Common myeloid progenitor, CD34-positive (primary cell): ENCODE data around the gene UBL5.
A peak's percentile ranks its signal among the peaks of the same experiment; 100 is the strongest.
"Not testable (repeated sequence)": the region's sequence is repeated elsewhere in the genome, so short reads cannot be mapped to it uniquely, and the experiment has no call there.

Experiments used
- CTCF ChIA-PET: fragments of 350-600 bp; sonication (Branson Sonifier 250); formaldehyde crosslinking; loops from one replicate; lab custom pipeline; 2021; ENCODE audit warnings: antibody characterized with exemption; lab: Charles Lee
- POLR2A ChIA-PET: fragments of 350-600 bp; sonication (Branson Sonifier 250); formaldehyde crosslinking; loops from one replicate; lab custom pipeline; 2021; ENCODE audit warnings: antibody characterized with exemption; lab: Charles Lee
- DNase-seq, 3 donors: peaks; one replicate each; pipeline versions ENCODE4 v3.0.0 to v3.0.0-alpha.2; 2013
- H3K27ac ChIP-seq, 2 experiments: 1 replicate in 1 of 2; 2 replicates in 1 of 2; pipeline ENCODE4 v1.7.0; 2013; ENCODE audit warnings: inconsistent platforms in 2 of 2, low read length in 2 of 2, mild to moderate bottlenecking in 2 of 2, low read depth in 1 of 2, moderate library complexity in 1 of 2; ENCODE audit not compliant: severe bottlenecking in 2 of 2, insufficient read depth in 1 of 2, poor library complexity in 1 of 2
- H3K27me3 ChIP-seq, 5 experiments: replicated peaks in 2 of 5; 1 replicate in 3 of 5; 2 replicates in 2 of 5; pipeline versions ENCODE4 v1.6.1 to v1.7.0; 2013; ENCODE audit warnings: low read length in 4 of 5, mild to moderate bottlenecking in 2 of 5, moderate library complexity in 2 of 5, inconsistent platforms in 1 of 5; ENCODE audit not compliant: insufficient read depth in 5 of 5, control insufficient read depth in 4 of 5
- H3K36me3 ChIP-seq, 4 experiments: 1 replicate in 2 of 4; 2 replicates in 2 of 4; pipeline versions ENCODE4 v1.6.1 to v1.7.0; 2013; ENCODE audit warnings: low read length in 3 of 4, control low read depth in 1 of 4, mild to moderate bottlenecking in 1 of 4; ENCODE audit not compliant: control insufficient read depth in 4 of 4, insufficient read depth in 4 of 4
- H3K4me1 ChIP-seq, 4 experiments: 1 replicate in 3 of 4; 2 replicates in 1 of 4; pipeline versions ENCODE4 v1.6.1 to v1.7.1; 2013; ENCODE audit warnings: low read length in 3 of 4, mild to moderate bottlenecking in 3 of 4, control low read depth in 1 of 4, inconsistent platforms in 1 of 4, moderate library complexity in 1 of 4; ENCODE audit not compliant: control insufficient read depth in 4 of 4, insufficient read depth in 4 of 4; ENCODE audit errors: control extremely low read depth in 1 of 4
- H3K4me3 ChIP-seq, 7 experiments: 1 replicate in 4 of 7; 2 replicates in 3 of 7; pipeline versions ENCODE4 v1.5.1 to v1.7.0; 2013; ENCODE audit warnings: mild to moderate bottlenecking in 7 of 7, low read length in 6 of 7, moderate library complexity in 6 of 7, inconsistent platforms in 2 of 7, low read depth in 2 of 7, control low read depth in 1 of 7; ENCODE audit not compliant: insufficient read depth in 4 of 7, control insufficient read depth in 1 of 7; ENCODE audit errors: extremely low read depth in 1 of 7
- H3K9me3 ChIP-seq, 5 experiments: 1 replicate in 4 of 5; 2 replicates in 1 of 5; pipeline versions ENCODE4 v1.6.1 to v1.7.1; 2013; ENCODE audit warnings: low read length in 4 of 5, mild to moderate bottlenecking in 2 of 5, inconsistent platforms in 1 of 5, low read depth in 1 of 5, moderate library complexity in 1 of 5; ENCODE audit not compliant: control insufficient read depth in 4 of 5, insufficient read depth in 2 of 5; ENCODE audit errors: control extremely low read depth in 1 of 5
- WGBS: methylation state at CpG from one replicate; pipeline ENCODE4 v1.1.5; 2013; ENCODE audit not compliant: insufficient coverage; 5-methylcytosine and 5-hydroxymethylcytosine counted together

Gene UBL5

DNA sequence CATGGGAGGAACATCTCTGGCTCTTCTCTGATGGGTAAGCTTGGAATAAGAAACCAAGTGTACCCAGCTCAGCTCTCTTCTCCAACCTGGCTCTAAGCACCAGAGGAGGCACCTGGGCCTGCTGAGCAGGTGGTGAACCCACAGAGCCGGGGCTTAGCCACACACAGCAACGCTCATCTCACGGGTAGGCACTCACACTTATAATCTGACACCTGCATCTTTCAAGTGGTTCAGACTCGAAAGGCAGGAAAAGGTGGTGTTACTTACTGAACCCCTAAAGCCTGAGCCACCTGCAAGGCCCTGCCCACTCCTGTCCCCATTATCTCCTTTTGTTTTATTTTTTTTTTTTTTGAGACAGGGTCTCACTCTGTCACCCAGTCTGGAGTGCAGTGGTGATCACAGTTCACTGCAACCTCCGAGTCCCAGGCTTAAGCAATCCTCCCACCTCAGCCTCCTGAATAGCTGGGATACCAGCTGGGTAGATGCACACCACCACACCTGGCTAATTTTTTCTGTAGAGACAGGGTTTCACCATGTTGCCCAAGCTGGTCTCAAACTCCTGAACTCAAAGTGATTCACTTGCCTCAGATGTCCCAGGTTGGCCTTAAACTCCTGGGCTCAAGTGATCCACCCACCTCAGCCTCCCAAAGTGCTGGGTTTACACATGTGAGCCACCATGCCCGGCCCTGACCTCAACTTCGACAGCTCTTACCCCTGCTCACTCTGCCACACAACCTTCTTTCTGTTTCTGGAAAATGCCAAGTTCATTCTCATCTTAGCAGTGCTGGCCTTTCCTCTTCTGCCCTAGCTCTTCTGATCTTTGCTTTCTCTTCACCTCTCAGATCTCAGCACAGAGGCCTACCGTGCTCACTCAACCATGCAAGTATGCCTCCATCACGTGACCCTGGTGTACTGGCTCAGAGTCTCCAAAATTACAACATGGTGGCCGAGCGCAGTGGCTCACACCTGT, 18.6 kb upstream of the UBL5 start:
- Histone ChIP-seq H3K4me1 (no peaks in the 10 kb centered on the region), H3K9me3 (no peaks in the 10 kb centered on the region), H3K4me3 (no peak overlapping the region), H3K27ac (no peak overlapping the region), H3K27me3 (no peaks in the 10 kb centered on the region), H3K36me3 (peaks cover 13 to 42% (median 33%) of the 10 kb centered on the region in 4 experiments)
- DNase-seq, result no peak
- CTCF ChIA-PET, result interaction anchor here (1.3 to 1.6 kb wide), 2 partner anchors 10 to 13 kb away, joined by 3 to 5 read pairs; no protein-coding TSS in a partner anchor
- POLR2A ChIA-PET, result no interaction called here
- WGBS, result 100% methylated on average over 11 of the region's 11 CpGs

DNA sequence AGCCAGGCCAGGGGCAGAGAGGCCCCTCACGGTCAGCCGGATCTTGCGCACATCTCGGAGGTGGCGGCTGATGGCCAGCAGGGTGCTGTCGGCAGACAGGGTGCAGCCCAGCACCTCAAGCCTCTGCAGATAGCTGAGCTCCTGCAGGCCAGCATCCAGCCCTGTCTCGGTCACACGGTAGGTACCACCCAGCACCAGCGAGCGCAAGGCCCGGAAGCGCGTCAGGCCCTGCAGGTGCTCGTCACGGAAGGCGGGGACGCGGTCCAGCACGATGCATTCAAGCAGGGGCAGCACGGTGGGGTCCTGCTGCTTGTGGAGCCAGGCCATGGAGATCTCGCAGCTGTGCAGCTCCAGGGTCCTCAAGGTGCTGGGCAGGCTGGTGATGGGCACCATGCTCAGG, 16.6 kb upstream of the UBL5 start:
- Histone ChIP-seq H3K4me1 (no peaks in the 10 kb centered on the region), H3K36me3 (peaks cover 9 to 47% (median 34%) of the 10 kb centered on the region in 4 experiments), H3K27me3 (no peaks in the 10 kb centered on the region), H3K27ac (no peak overlapping the region), H3K9me3 (peaks cover 0 to 3% (median 0%) of the 10 kb centered on the region in 5 experiments), H3K4me3 (no peak overlapping the region)
- WGBS, result 97% methylated on average over 21 of the region's 21 CpGs
- ChIA-PET POLR2A (no interaction called here), CTCF (no interaction called here)
- DNase-seq, result no peak

DNA sequence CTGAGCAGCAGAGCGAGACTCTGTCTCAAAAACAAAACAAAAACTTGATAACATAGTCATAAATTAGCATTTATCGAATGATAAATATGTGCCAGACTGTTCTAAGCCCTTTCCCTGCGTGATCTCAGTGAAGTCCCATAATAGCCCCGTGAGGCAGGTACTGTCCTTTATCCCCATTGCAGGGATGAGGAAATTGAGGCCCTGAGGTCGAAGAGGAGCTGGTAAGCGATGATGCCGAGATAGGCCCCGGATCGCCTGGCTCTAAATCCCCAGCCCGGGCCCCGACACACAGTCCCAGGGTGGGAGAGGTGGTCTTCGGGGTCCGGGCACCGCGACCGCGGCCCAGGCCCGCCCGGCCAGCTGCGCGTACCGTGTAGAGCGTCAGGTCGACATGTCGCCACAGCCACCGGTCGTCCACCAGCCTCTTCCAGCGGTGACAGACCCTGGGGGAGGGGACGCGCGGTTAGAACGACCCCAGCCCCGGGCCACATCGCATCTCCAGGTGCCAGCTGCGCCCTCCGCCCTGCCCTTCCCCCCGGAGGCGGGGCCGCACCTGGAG, 9.5 kb upstream of the UBL5 start:
- peak in 2 of 3 donors; percentile 21 to 25 for DNase-seq
- Histone ChIP-seq H3K27ac (peak overlapping the region; percentile 75 to 89), H3K4me1 (peaks cover 0 to 20% (median 14%) of the 10 kb centered on the region in 4 experiments), H3K4me3 (peak overlapping the region; percentile 90 to 99 (median 95)), H3K36me3 (peaks cover 3 to 8% (median 5%) of the 10 kb centered on the region in 4 experiments), H3K27me3 (no peaks in the 10 kb centered on the region), H3K9me3 (peaks cover 0 to 3% (median 0%) of the 10 kb centered on the region in 5 experiments)
- CTCF ChIA-PET, result no interaction called here
- POLR2A ChIA-PET, result interaction anchor here (0.7 to 1.7 kb wide), 6 partner anchors 9 to 583 kb away, joined by 3 to 7 read pairs (median 5); partner anchors contain the start of gene UBL5
- WGBS, result under 1% methylated on average over 32 of the region's 39 CpGs

DNA sequence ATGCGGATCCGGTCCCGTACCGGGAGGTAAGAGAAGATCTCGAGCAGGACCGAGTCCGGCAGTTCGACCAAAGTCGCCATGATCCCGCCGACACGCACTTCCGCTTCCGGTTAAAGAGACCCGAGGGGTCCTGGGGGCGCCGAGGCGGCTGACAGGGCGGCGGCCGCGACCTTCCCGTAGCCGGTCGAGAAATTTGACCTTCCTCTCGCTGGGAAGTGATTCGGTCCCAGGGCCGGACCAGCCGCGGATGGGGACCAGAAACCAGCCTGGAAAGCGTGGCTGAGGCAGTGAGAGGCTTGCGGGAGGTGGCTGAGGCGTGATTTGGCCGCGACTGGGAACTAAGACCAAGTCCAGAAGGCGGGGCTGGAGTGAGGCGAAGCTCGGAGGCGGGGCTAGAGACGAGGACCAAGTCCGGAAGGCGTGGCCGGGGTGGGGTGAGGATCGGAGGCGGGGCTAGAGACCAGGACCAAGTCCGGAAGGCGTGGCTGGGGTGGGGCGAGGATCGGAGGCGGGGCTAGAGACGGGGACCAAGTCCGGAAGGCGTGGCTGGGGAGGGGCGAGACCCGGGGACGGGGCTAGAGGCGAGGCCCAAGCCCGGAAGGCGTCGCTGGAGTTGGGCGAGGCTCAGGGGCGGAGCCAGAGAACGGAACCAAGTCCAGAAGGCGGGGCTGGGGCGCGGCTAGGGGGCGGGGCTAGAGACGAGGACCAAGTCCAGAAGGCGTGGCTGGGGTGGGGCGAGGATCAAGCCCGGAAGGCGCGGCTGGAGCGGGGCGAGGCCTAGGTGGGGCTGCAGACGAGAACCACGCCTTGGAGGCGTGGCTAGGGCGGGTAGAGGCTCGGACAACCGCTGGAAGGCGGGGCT, 8.8 kb upstream of the UBL5 start, which contains the start of gene FBXL12:
TSS of gene FBXL12 (minus strand) at position 346 of the 862 bp plus-strand sequence. CDS start at position 80, 266 bp downstream.
- Histone ChIP-seq H3K9me3 (peaks cover 0 to 3% (median 0%) of the 10 kb centered on the region in 5 experiments), H3K4me1 (peaks cover 0 to 20% (median 14%) of the 10 kb centered on the region in 4 experiments), H3K27me3 (no peaks in the 10 kb centered on the region), H3K27ac (peak within 1 kb of the TSS; percentile 75 to 89), H3K4me3 (peak within 1 kb of the TSS; percentile 90 to 99 (median 95)), H3K36me3 (peaks cover 2 to 8% (median 5%) of the 10 kb centered on the region in 4 experiments)
- POLR2A ChIA-PET, result interaction anchor here (0.6 to 1.7 kb wide), 7 partner anchors 9 to 582 kb away, joined by 3 to 7 read pairs (median 5); partner anchors contain the start of genes UBL5 and ZNF846
- CTCF ChIA-PET, result no interaction called here
- 0% methylated on average over 74 of the region's 82 CpGs for WGBS
- peak; percentile 99 to 100 (median 99) for DNase-seq

DNA sequence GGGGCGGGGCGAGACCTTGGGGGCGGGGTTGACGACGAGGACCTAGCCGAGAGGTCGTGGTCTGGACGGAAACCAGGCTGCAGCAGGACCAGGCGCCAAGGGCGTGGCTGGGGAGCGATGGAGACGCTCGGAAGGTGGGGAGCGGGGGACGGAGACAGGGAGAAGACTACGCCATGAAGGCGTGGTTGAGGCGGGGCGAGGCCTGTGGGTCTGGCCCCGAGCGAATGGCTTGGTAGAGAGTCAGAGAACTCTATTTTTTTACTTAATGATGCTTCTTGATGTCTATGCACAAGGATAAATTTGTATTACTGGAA, 8.2 kb upstream of the UBL5 start:
- no peaks in the 10 kb centered on the region for H3K27me3 ChIP-seq
- 0% methylated on average over 17 of the region's 21 CpGs for WGBS
- peaks cover 2 to 8% (median 5%) of the 10 kb centered on the region in 4 experiments for H3K36me3 ChIP-seq
- H3K4me3 ChIP-seq, result peak overlapping the region; percentile 44 to 83 (median 61)
- peak overlapping the region in 1 of 2 experiments; percentile 43 for H3K27ac ChIP-seq
- peaks cover 0 to 3% (median 0%) of the 10 kb centered on the region in 5 experiments for H3K9me3 ChIP-seq
- ChIA-PET POLR2A (interaction anchor here (0.6 to 1.7 kb wide), 5 partner anchors 8 to 198 kb away, joined by 3 to 6 read pairs (median 3); partner anchors contain the start of genes UBL5 and ZNF846), CTCF (no interaction called here)
- DNase-seq, result no peak
- peaks cover 0 to 20% (median 14%) of the 10 kb centered on the region in 4 experiments for H3K4me1 ChIP-seq

DNA sequence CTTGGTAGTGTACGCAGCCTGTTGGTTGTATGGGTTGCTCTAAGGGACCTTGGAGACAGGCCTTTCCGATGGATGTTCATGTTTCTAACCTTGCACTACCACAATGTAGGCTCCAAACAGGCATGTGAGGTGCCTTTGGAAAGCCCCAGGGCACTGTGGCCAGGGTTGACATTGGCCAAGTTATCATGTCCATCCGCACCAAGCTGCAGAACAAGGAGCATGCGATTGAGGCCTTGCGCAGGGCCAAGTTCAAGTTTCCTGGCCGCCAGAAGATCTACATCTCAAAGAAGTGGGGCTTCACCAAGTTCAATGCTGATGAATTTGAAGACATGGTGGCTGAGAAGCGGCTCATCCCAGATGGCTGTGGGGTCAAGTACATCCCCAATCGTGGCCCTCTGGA, 7.7 kb upstream of the UBL5 start:
- 89% methylated on average over 2 of the region's 8 CpGs for WGBS
- CTCF ChIA-PET, POLR2A ChIA-PET, H3K9me3 ChIP-seq, H3K36me3 ChIP-seq, H3K27ac ChIP-seq, H3K27me3 ChIP-seq, DNase-seq: not testable (repeated sequence)
- Histone ChIP-seq H3K4me3 (peak overlapping the region in 5 of 7 experiments; percentile 54 to 83 (median 69)), H3K4me1 (peaks cover 0 to 20% (median 14%) of the 10 kb centered on the region in 4 experiments)
